ENCODE results near the gene BCL2. TPM values are rescaled to one million over a fixed set of nuclear protein-coding genes. Genes with fewer than 3 reads are reported as not detected.

Gene BCL2
- total RNA-seq, 1 donor from 2014 or later: 9.3 TPM

- Mint-ChIP-seq H3K9me3 (peaks cover 3% of the 10 kb centered on the region), H3K36me3 (peaks cover 3% of the 10 kb centered on the region), H3K4me3 (no peak overlapping the region), H3K4me1 (no peaks in the 10 kb centered on the region), H3K27ac (no peak overlapping the region), H3K27me3 (ENCODE audit: low read depth) (no peaks in the 10 kb centered on the region)
- TF ChIP-seq CTCF (IDR thresholded peaks at IDR 0.05; ENCODE audit: unreplicated experiment): no peak
- DNase-seq (ENCODE audit: low spot score in 2 of 2, unreplicated experiment in 2 of 2): no peak
Measured at GRCh38 chr18:63282793-63283192, 36.8 kb downstream of the BCL2 start.

GRCh38 chr18:63273222-63273927 is 46.2 kb downstream of the BCL2 start:
- Mint-ChIP-seq H3K4me3 (no peak overlapping the region), H3K27me3 (ENCODE audit: low read depth) (no peaks in the 10 kb centered on the region), H3K27ac (no peak overlapping the region), H3K36me3 (no peaks in the 10 kb centered on the region), H3K4me1 (no peaks in the 10 kb centered on the region), H3K9me3 (no peaks in the 10 kb centered on the region)
- DNase-seq (ENCODE audit: low spot score in 2 of 2, unreplicated experiment in 2 of 2): no peak
- no peak for TF ChIP-seq CTCF (IDR thresholded peaks at IDR 0.05; ENCODE audit: unreplicated experiment)

GRCh38 chr18:63272638-63273037 is 46.9 kb downstream of the BCL2 start:
- H3K4me1 Mint-ChIP-seq: no peaks in the 10 kb centered on the region
- H3K27me3 Mint-ChIP-seq (ENCODE audit: low read depth): no peaks in the 10 kb centered on the region
- H3K4me3 Mint-ChIP-seq: no peak overlapping the region
- H3K27ac Mint-ChIP-seq: no peak overlapping the region
- H3K36me3 Mint-ChIP-seq: no peaks in the 10 kb centered on the region
- H3K9me3 Mint-ChIP-seq: no peaks in the 10 kb centered on the region
- no peak for TF ChIP-seq CTCF (IDR thresholded peaks at IDR 0.05; ENCODE audit: unreplicated experiment)
- no peak for DNase-seq (ENCODE audit: low spot score in 2 of 2, unreplicated experiment in 2 of 2)

GRCh38 chr18:63271881-63272299 is 47.7 kb downstream of the BCL2 start:
- no peak overlapping the region for H3K27ac Mint-ChIP-seq
- TF ChIP-seq CTCF (IDR thresholded peaks at IDR 0.05; ENCODE audit: unreplicated experiment): no peak
- H3K4me1 Mint-ChIP-seq: no peaks in the 10 kb centered on the region
- H3K4me3 Mint-ChIP-seq: no peak overlapping the region
- H3K9me3 Mint-ChIP-seq: no peaks in the 10 kb centered on the region
- H3K36me3 Mint-ChIP-seq: no peaks in the 10 kb centered on the region
- no peak for DNase-seq (ENCODE audit: low spot score in 2 of 2, unreplicated experiment in 2 of 2)
- no peaks in the 10 kb centered on the region for H3K27me3 Mint-ChIP-seq (ENCODE audit: low read depth)

- H3K4me1 Mint-ChIP-seq: no peaks in the 10 kb centered on the region
- DNase-seq (ENCODE audit: low spot score in 2 of 2, unreplicated experiment in 2 of 2): no peak
- no peaks in the 10 kb centered on the region for H3K27me3 Mint-ChIP-seq (ENCODE audit: low read depth)
- H3K36me3 Mint-ChIP-seq: no peaks in the 10 kb centered on the region
- no peak overlapping the region for H3K4me3 Mint-ChIP-seq
- H3K9me3 Mint-ChIP-seq: no peaks in the 10 kb centered on the region
- no peak overlapping the region for H3K27ac Mint-ChIP-seq
- TF ChIP-seq CTCF (IDR thresholded peaks at IDR 0.05; ENCODE audit: unreplicated experiment): no peak
Measured at GRCh38 chr18:63271148-63271547, 48.4 kb downstream of the BCL2 start.

Data from mesothelial cell of epicardium (in vitro differentiated cells).